ENCODE data around the gene IFI30. TPM values are rescaled to one million over a fixed set of nuclear protein-coding genes. Genes with fewer than 3 reads are reported as not detected.

Gene IFI30
- total RNA-seq, 1 donor from 2014 or later: 0.36 TPM

DNA sequence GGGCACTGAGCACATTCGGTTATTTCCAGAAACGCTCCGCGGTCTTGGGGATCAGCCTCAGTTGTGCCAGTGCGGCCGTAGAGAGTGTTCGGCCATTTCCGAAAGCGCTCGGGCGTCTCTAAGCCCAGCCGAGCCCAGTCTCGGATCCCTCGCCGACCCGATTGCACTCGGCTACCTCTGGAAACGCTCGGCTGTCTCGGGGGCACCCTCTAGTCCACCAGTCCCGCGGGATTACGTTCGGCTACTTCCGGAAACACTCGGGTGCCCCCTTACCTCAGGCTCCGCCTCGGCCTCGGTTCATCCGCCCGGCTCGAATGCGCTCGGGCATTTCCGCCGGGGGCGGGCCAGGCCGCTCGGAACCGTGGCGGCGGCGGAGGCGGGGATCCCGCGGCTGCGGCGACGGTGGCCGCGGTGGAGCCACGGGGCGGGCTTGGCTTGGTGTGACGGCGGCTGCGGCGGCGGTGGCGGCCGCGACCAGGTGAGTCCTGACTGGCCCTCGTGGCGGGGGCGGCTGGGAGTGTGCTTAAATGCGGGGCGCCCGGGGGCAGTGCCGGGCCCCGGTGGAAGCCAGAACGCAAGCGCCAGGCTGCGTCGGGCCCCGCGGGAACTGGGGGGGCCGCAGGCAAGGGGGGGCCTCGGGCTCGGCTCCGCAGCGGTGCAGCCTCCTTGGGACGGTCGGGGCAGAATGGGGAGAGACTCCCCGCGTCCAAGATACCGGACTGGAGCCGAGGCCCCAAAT is 20.6 kb upstream of the IFI30 start, which contains the start of gene PIK3R2:
Gene PIK3R2, plus strand, starts transcription at position 347 of the 739 bp plus-strand sequence. CDS start 2,717 bp downstream, outside the sequence.
- no peaks in the 10 kb centered on the region for H3K27me3 Mint-ChIP-seq (ENCODE audit: low read depth)
- H3K9me3 Mint-ChIP-seq: no peaks in the 10 kb centered on the region
- peaks cover 32% of the 10 kb centered on the region for H3K4me1 Mint-ChIP-seq
- peak; percentile 39 for TF ChIP-seq CTCF (IDR thresholded peaks at IDR 0.05; ENCODE audit: unreplicated experiment)
- DNase-seq (ENCODE audit: low spot score in 2 of 2, unreplicated experiment in 2 of 2): peak; percentile 100
- H3K36me3 Mint-ChIP-seq: peaks cover 3% of the 10 kb centered on the region
- H3K4me3 Mint-ChIP-seq: peak within 1 kb of the TSS; percentile 93
- peak within 1 kb of the TSS; percentile 98 for H3K27ac Mint-ChIP-seq

DNA sequence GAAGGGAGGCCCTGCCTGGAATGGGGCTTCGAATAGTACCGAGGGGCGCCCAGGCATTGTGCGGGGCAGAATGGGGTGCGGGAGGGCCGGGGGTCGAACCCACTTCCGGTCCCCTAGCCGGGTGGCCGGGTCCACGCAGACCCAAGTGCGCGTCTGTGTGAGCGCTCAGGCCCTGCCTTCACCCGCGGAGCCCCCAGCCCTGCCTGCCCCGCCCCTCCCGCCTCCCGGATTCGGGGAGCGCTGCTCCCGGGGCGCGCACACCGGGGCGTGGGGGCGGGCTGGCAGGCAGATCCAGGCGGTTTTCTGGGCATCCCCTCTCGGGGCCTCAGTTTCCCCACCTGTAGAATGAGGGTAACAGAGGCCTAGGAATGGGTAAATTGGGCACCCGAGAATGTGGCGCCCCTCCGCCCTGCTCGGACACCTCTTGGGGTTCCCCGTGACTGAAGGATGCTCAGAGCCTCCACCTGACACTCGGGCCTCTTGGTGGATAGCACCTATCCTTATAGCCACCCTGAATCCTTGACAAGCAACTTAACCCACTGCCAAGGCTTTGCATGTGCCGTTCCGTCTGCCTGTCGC is 20.0 kb upstream of the IFI30 start:
- H3K9me3 Mint-ChIP-seq: no peaks in the 10 kb centered on the region
- H3K36me3 Mint-ChIP-seq: peaks cover 3% of the 10 kb centered on the region
- H3K27ac Mint-ChIP-seq: peak overlapping the region; percentile 98
- H3K4me3 Mint-ChIP-seq: peak overlapping the region; percentile 93
- peaks cover 33% of the 10 kb centered on the region for H3K4me1 Mint-ChIP-seq
- DNase-seq (ENCODE audit: low spot score in 2 of 2, unreplicated experiment in 2 of 2): peak in 1 of 2 experiments; percentile 49
- TF ChIP-seq CTCF (IDR thresholded peaks at IDR 0.05; ENCODE audit: unreplicated experiment): no peak
- H3K27me3 Mint-ChIP-seq (ENCODE audit: low read depth): no peaks in the 10 kb centered on the region

DNA sequence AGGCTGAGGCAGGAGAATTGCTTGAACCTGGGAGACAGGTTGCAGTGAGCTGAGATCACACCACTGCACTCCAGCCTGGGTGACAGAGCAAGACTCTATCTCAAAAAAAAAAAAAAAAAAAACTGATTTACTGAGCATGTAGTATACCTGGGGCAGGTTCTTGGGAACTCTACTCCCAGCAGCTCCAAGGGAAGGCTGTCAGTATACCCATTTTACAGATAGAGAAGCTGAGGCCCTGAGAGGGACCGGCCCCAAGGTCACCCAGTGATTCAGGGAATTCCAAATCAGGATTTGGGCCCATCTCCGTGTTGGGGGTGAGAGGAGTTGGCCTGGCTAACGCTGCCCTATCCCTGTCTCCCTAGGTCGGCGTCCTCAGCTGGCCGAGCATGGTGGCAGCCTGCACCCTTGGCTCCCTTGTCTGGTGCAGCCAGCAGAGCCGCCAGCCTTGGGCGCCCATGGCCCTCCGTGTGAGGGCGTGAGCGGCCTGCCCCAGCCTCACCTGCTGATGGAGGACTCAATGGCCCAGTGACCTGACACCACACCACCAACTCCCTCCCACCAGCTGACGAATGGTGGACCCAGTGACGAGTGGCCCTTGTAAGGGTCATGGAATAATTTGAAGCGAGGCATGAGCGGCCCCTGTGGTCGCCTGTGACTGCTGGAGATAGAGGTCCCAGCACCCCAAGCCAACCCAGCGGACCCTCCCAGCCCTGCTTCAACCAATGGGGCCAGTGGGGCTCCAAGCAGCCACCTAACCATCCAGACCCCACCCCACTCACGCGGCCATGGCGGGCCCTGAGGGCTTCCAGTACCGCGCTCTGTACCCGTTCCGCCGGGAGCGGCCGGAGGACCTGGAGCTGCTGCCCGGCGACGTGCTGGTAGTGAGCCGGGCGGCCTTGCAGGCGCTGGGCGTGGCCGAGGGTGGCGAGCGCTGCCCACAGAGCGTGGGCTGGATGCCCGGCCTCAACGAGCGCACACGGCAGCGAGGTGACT is 18.2 kb upstream of the IFI30 start:
- no peak overlapping the region for H3K27ac Mint-ChIP-seq
- H3K27me3 Mint-ChIP-seq (ENCODE audit: low read depth): no peaks in the 10 kb centered on the region
- peak overlapping the region; percentile 93 for H3K4me3 Mint-ChIP-seq
- no peak for TF ChIP-seq CTCF (IDR thresholded peaks at IDR 0.05; ENCODE audit: unreplicated experiment)
- no peaks in the 10 kb centered on the region for H3K9me3 Mint-ChIP-seq
- DNase-seq (ENCODE audit: low spot score in 2 of 2, unreplicated experiment in 2 of 2): no peak
- peaks cover 5% of the 10 kb centered on the region for H3K36me3 Mint-ChIP-seq
- peaks cover 34% of the 10 kb centered on the region for H3K4me1 Mint-ChIP-seq

DNA sequence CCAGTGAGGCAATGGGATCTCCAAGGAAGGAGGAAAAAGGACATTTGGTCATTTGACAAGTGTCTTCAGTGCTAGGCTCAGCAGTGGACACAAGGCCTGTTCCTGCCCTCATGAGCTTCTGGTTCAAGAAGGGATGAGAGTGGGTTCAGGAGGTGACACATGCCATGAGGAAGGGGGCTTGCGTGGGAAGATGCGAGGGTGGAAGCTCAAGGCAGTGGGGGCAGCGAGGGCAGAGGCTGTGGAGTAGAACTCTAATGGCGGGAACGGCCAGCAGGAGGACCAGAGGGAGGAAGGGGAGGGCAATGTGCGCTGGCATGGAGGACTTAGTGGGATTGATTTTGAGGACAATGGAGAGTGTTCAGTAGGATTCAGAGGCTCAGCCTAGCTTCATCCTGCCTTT is 17.3 kb upstream of the IFI30 start:
- peaks cover 6% of the 10 kb centered on the region for H3K36me3 Mint-ChIP-seq
- no peak for DNase-seq (ENCODE audit: low spot score in 2 of 2, unreplicated experiment in 2 of 2)
- H3K4me1 Mint-ChIP-seq: peaks cover 37% of the 10 kb centered on the region
- peak overlapping the region; percentile 14 for H3K4me3 Mint-ChIP-seq
- TF ChIP-seq CTCF (IDR thresholded peaks at IDR 0.05; ENCODE audit: unreplicated experiment): no peak
- no peaks in the 10 kb centered on the region for H3K27me3 Mint-ChIP-seq (ENCODE audit: low read depth)
- H3K9me3 Mint-ChIP-seq: no peaks in the 10 kb centered on the region
- peak overlapping the region; percentile 90 for H3K27ac Mint-ChIP-seq

- Mint-ChIP-seq H3K4me1 (peaks cover 41% of the 10 kb centered on the region), H3K27me3 (ENCODE audit: low read depth) (no peaks in the 10 kb centered on the region), H3K36me3 (peaks cover 6% of the 10 kb centered on the region), H3K4me3 (peak overlapping the region; percentile 13), H3K9me3 (no peaks in the 10 kb centered on the region), H3K27ac (peak overlapping the region; percentile 90)
- TF ChIP-seq CTCF (IDR thresholded peaks at IDR 0.05; ENCODE audit: unreplicated experiment): no peak
- peak; percentile 71 to 81 for DNase-seq (ENCODE audit: low spot score in 2 of 2, unreplicated experiment in 2 of 2)
Observed at GRCh38 chr19:18156841-18157464, 16.7 kb upstream of the IFI30 start.
